Testis (tissue), 2 donors: ENCODE data around the gene LOC101059915.

ENCODE experiments used
- CTCF ChIP-seq, 3 experiments: fragments of 450-650 bp in 2 of 3; fragments of 200-600 bp in 1 of 3; sonication (generic) in 1 of 3; IDR thresholded peaks; one replicate each; pipeline ENCODE4 v1.5.1; 2016 to 2019; ENCODE audit warnings: antibody characterized with exemption in 3 of 3, mild to moderate bottlenecking in 2 of 3, moderate library complexity in 1 of 3
- POLR2A ChIP-seq: fragments of 450-650 bp; IDR thresholded peaks from one replicate; pipeline ENCODE4 v1.6.1; 2017; ENCODE audit warnings: antibody characterized with exemption, mild to moderate bottlenecking, moderate library complexity

GRCh38 chrX:71661919-71662318, 5.4 kb upstream of the LOC101059915 start:
- TF ChIP-seq CTCF (IDR thresholded peaks at IDR 0.05) = no peak
- no peak for TF ChIP-seq POLR2A
